GM13977 (cell line): ENCODE results near the gene CD27.
A peak's percentile ranks its signal among the peaks of the same experiment; 100 is the strongest.
"Not testable (repeated sequence)": the region's sequence is repeated elsewhere in the genome, so short reads cannot be mapped to it uniquely, and the experiment has no call there.

Source experiments
- DNase-seq: peaks from one replicate; pipeline ENCODE4 v3.0.0; 2012; ENCODE audit warnings: low spot score
- CTCF ChIP-seq: IDR thresholded peaks from 2 replicates; pipeline ENCODE4 v1.5.1; 2012; ENCODE audit warnings: mild to moderate bottlenecking, control low read depth; ENCODE audit not compliant: insufficient read depth; ENCODE audit errors: extremely low read depth, missing control alignments
- in situ Hi-C: fragments of 300-500 bp; cut with MboI; formaldehyde crosslinking; loops from one replicate; pipeline ENCODE4 v1.12.0; 2022; ENCODE audit warnings: low sequenced_read_pairs, low pct_unique_long_range_greater_than_20kb, mixed read lengths, inconsistent platforms; ENCODE audit not compliant: unreplicated experiment

CD27 gene

GRCh38 chr12:6466184-6466573, 21.4 kb downstream of the CD27 start:
- DNase-seq = no peak
- in situ Hi-C loops = loop anchor here (10.0 kb wide), 1 partner anchor 131 kb away; no protein-coding TSS in a partner anchor
- no peak for TF ChIP-seq CTCF

- DNase-seq = not testable (repeated sequence)
- in situ Hi-C loops = loop anchor here (10.0 kb wide), 1 partner anchor 132 kb away; no protein-coding TSS in a partner anchor
These were observed 22.0 kb downstream of the CD27 start for GRCh38 chr12:6466751-6467150.

- not testable (repeated sequence) for DNase-seq
- in situ Hi-C loops = loop anchor here (10.0 kb wide), 1 partner anchor 133 kb away; no protein-coding TSS in a partner anchor
These were observed 23.0 kb downstream of the CD27 start for GRCh38 chr12:6467571-6468282.

- no peak for TF ChIP-seq CTCF
- in situ Hi-C loops = loop anchor here (10.0 kb wide), 1 partner anchor 133 kb away; no protein-coding TSS in a partner anchor
- DNase-seq = no peak
These were observed 23.5 kb downstream of the CD27 start for GRCh38 chr12:6468283-6468575.

GRCh38 chr12:6469092-6469491, 24.3 kb downstream of the CD27 start:
- DNase-seq = no peak
- no peak for TF ChIP-seq CTCF
- in situ Hi-C loops = loop anchor here (10.0 kb wide), 1 partner anchor 134 kb away; no protein-coding TSS in a partner anchor

GRCh38 chr12:6469609-6470374, 25.0 kb downstream of the CD27 start:
- no peak for TF ChIP-seq CTCF
- in situ Hi-C loops = loop anchor here (10.0 kb wide), 1 partner anchor 135 kb away; no protein-coding TSS in a partner anchor
- DNase-seq = no peak

GRCh38 chr12:6470375-6471163, 25.8 kb downstream of the CD27 start, which contains the start of gene VAMP1:
VAMP1 (minus strand) TSS chr12:6470677; CDS start chr12:6470531, 146 bp downstream.
- in situ Hi-C loops = no loop called here
- peak; percentile 97 for DNase-seq

More at GRCh38 chr12:6470375-6471163, 25.8 kb downstream of the CD27 start, which contains the start of gene VAMP1:
- TF ChIP-seq CTCF = no peak
